Body of pancreas (tissue), 4 donors: ENCODE data around the gene NDUFC2.

Source experiments
- CTCF ChIP-seq, 7 experiments: fragments of 450-650 bp in 4 of 7; fragments of 200-600 bp in 3 of 7; sonication (generic) in 3 of 7; IDR thresholded peaks; one replicate each; pipeline ENCODE4 v1.5.1; 2016 to 2019; ENCODE audit warnings: antibody characterized with exemption in 7 of 7
- POLR2A ChIP-seq, 3 donors: fragments of 450-650 bp; IDR thresholded peaks; one replicate each; pipeline ENCODE4 v1.6.1; 2016; ENCODE audit warnings: antibody characterized with exemption in 3 of 3, mild to moderate bottlenecking in 2 of 3

GRCh38 chr11:78032090-78032489 is 47.6 kb downstream of the NDUFC2 start:
- no peak for TF ChIP-seq POLR2A (IDR thresholded peaks at IDR 0.05)
- no peak for TF ChIP-seq CTCF (IDR thresholded peaks at IDR 0.05)
